Memory B cell (primary cell): ENCODE measurements around the gene URAD.
A peak's percentile ranks its signal among the peaks of the same experiment; 100 is the strongest.

ENCODE experiments used
- ATAC-seq: fragments of 150-1000 bp; cut with Tn5 transposase; 2 replicates; pipeline ENCODE4 v1.10.0; 2021; ENCODE audit warnings: low read depth, mild to moderate bottlenecking, moderate library complexity
- DNase-seq, 2 donors: peaks; one replicate each; pipeline ENCODE4 v3.0.0; 2022; ENCODE audit warnings: low spot score in 2 of 2
- H3K27ac Mint-ChIP-seq: one replicate; pipeline ENCODE4 v1.8.0; 2022; ENCODE audit warnings: mild to moderate bottlenecking, moderate library complexity, mixed read lengths
- H3K27me3 Mint-ChIP-seq: one replicate; pipeline ENCODE4 v1.8.0; 2022; ENCODE audit warnings: mixed read lengths
- H3K36me3 Mint-ChIP-seq: one replicate; pipeline ENCODE4 v1.8.0; 2022; ENCODE audit warnings: mild to moderate bottlenecking, mixed read lengths
- H3K4me1 Mint-ChIP-seq: one replicate; pipeline ENCODE4 v1.8.0; 2022; ENCODE audit warnings: mixed read lengths
- H3K4me3 Mint-ChIP-seq: one replicate; pipeline ENCODE4 v1.8.0; 2022; ENCODE audit warnings: mild to moderate bottlenecking, moderate library complexity, mixed read lengths
- H3K9me3 Mint-ChIP-seq: one replicate; pipeline ENCODE4 v1.8.0; 2022; ENCODE audit warnings: mixed read lengths

The URAD gene

GRCh38 chr13:27980280-27980998, 8.1 kb downstream of the URAD start:
- H3K27ac Mint-ChIP-seq, result peak overlapping the region; percentile 55

GRCh38 chr13:27979765-27980279, 8.7 kb downstream of the URAD start:
- ATAC-seq, result no peak
- Mint-ChIP-seq H3K4me3 (peak overlapping the region; percentile 76), H3K27ac (no peak overlapping the region), H3K4me1 (peaks cover 24% of the 10 kb centered on the region), H3K27me3 (peaks cover 43% of the 10 kb centered on the region), H3K9me3 (no peaks in the 10 kb centered on the region), H3K36me3 (no peaks in the 10 kb centered on the region)
- DNase-seq, result no peak

More at GRCh38 chr13:27980280-27980998, 8.1 kb downstream of the URAD start:
- Mint-ChIP-seq H3K9me3 (no peaks in the 10 kb centered on the region), H3K4me3 (peak overlapping the region; percentile 76), H3K36me3 (no peaks in the 10 kb centered on the region), H3K4me1 (peaks cover 24% of the 10 kb centered on the region), H3K27me3 (peaks cover 39% of the 10 kb centered on the region)
- ATAC-seq (peak; percentile 34), DNase-seq (no peak)

GRCh38 chr13:27979001-27979643, 9.4 kb downstream of the URAD start:
- no peak for ATAC-seq
- no peak overlapping the region for H3K27ac Mint-ChIP-seq
- peaks cover 23% of the 10 kb centered on the region for H3K4me1 Mint-ChIP-seq
- H3K27me3 Mint-ChIP-seq, result peaks cover 44% of the 10 kb centered on the region
- DNase-seq, result no peak
- H3K4me3 Mint-ChIP-seq, result peak overlapping the region; percentile 76
- no peaks in the 10 kb centered on the region for H3K36me3 Mint-ChIP-seq
- no peaks in the 10 kb centered on the region for H3K9me3 Mint-ChIP-seq

- peaks cover 22% of the 10 kb centered on the region for H3K4me1 Mint-ChIP-seq
These were observed 10.1 kb downstream of the URAD start for GRCh38 chr13:27978301-27978968.

GRCh38 chr13:27977476-27978300, 10.8 kb downstream of the URAD start:
- DNase-seq (no peak), ATAC-seq (no peak)
- Mint-ChIP-seq H3K36me3 (no peaks in the 10 kb centered on the region), H3K27me3 (peaks cover 42% of the 10 kb centered on the region), H3K4me1 (peaks cover 22% of the 10 kb centered on the region), H3K9me3 (no peaks in the 10 kb centered on the region), H3K27ac (peak overlapping the region; percentile 35), H3K4me3 (peak overlapping the region; percentile 15)

More at GRCh38 chr13:27978301-27978968, 10.1 kb downstream of the URAD start:
- H3K4me3 Mint-ChIP-seq, result no peak overlapping the region
- no peak for DNase-seq
- no peaks in the 10 kb centered on the region for H3K36me3 Mint-ChIP-seq
- ATAC-seq, result no peak
- no peak overlapping the region for H3K27ac Mint-ChIP-seq
- peaks cover 43% of the 10 kb centered on the region for H3K27me3 Mint-ChIP-seq
- no peaks in the 10 kb centered on the region for H3K9me3 Mint-ChIP-seq

GRCh38 chr13:27976362-27977091, 12.0 kb downstream of the URAD start:
- Mint-ChIP-seq H3K36me3 (no peaks in the 10 kb centered on the region), H3K27me3 (peaks cover 33% of the 10 kb centered on the region), H3K4me1 (peaks cover 22% of the 10 kb centered on the region), H3K27ac (no peak overlapping the region), H3K4me3 (no peak overlapping the region), H3K9me3 (no peaks in the 10 kb centered on the region)
- no peak for ATAC-seq
- DNase-seq, result no peak

GRCh38 chr13:27975564-27976361, 12.7 kb downstream of the URAD start:
- Mint-ChIP-seq H3K4me1 (peaks cover 19% of the 10 kb centered on the region), H3K36me3 (no peaks in the 10 kb centered on the region), H3K27ac (no peak overlapping the region), H3K4me3 (no peak overlapping the region), H3K9me3 (no peaks in the 10 kb centered on the region), H3K27me3 (peaks cover 33% of the 10 kb centered on the region)
- ATAC-seq (no peak), DNase-seq (no peak)

GRCh38 chr13:27973961-27974662, 14.4 kb downstream of the URAD start:
- H3K4me1 Mint-ChIP-seq, result peaks cover 15% of the 10 kb centered on the region
- H3K4me3 Mint-ChIP-seq, result no peak overlapping the region
- no peak overlapping the region for H3K27ac Mint-ChIP-seq
- no peaks in the 10 kb centered on the region for H3K36me3 Mint-ChIP-seq
- peaks cover 35% of the 10 kb centered on the region for H3K27me3 Mint-ChIP-seq
- DNase-seq (no peak), ATAC-seq (no peak)
- H3K9me3 Mint-ChIP-seq, result no peaks in the 10 kb centered on the region

GRCh38 chr13:27973291-27973690, 15.2 kb downstream of the URAD start:
- H3K27me3 Mint-ChIP-seq, result peaks cover 35% of the 10 kb centered on the region

GRCh38 chr13:27972478-27972820, 16.0 kb downstream of the URAD start:
- Mint-ChIP-seq H3K27ac (no peak overlapping the region), H3K4me1 (peaks cover 19% of the 10 kb centered on the region), H3K4me3 (no peak overlapping the region), H3K27me3 (peaks cover 39% of the 10 kb centered on the region), H3K9me3 (no peaks in the 10 kb centered on the region), H3K36me3 (no peaks in the 10 kb centered on the region)
- no peak for DNase-seq
- ATAC-seq, result no peak

More at GRCh38 chr13:27973291-27973690, 15.2 kb downstream of the URAD start:
- H3K27ac Mint-ChIP-seq, result no peak overlapping the region
- H3K4me3 Mint-ChIP-seq, result no peak overlapping the region
- no peaks in the 10 kb centered on the region for H3K9me3 Mint-ChIP-seq
- DNase-seq, result no peak
- H3K4me1 Mint-ChIP-seq, result peaks cover 13% of the 10 kb centered on the region
- no peaks in the 10 kb centered on the region for H3K36me3 Mint-ChIP-seq
- ATAC-seq, result no peak

- Mint-ChIP-seq H3K9me3 (no peaks in the 10 kb centered on the region), H3K27ac (no peak overlapping the region)
These were observed 16.6 kb downstream of the URAD start for GRCh38 chr13:27971776-27972477.

GRCh38 chr13:27971236-27971645, 17.3 kb downstream of the URAD start:
- ATAC-seq (no peak), DNase-seq (no peak)
- H3K27ac Mint-ChIP-seq, result no peak overlapping the region
- peaks cover 23% of the 10 kb centered on the region for H3K4me1 Mint-ChIP-seq
- no peaks in the 10 kb centered on the region for H3K9me3 Mint-ChIP-seq
- no peak overlapping the region for H3K4me3 Mint-ChIP-seq
- H3K36me3 Mint-ChIP-seq, result no peaks in the 10 kb centered on the region
- H3K27me3 Mint-ChIP-seq, result peaks cover 44% of the 10 kb centered on the region

More at GRCh38 chr13:27971776-27972477, 16.6 kb downstream of the URAD start:
- no peak overlapping the region for H3K4me3 Mint-ChIP-seq
- DNase-seq (no peak), ATAC-seq (no peak)
- H3K4me1 Mint-ChIP-seq, result peaks cover 23% of the 10 kb centered on the region
- H3K27me3 Mint-ChIP-seq, result peaks cover 43% of the 10 kb centered on the region
- no peaks in the 10 kb centered on the region for H3K36me3 Mint-ChIP-seq
